Stimulated activated naive CD4-positive, alpha-beta T cell (primary cell): ENCODE results near the gene VWA1.
"Not testable (repeated sequence)": the region's sequence is repeated elsewhere in the genome, so short reads cannot be mapped to it uniquely, and the experiment has no call there.

ENCODE experiments used
- DNase-seq, 6 experiments: peaks; one replicate each; lab custom pipeline; 2025; lab: John Stamatoyannopoulos, UW

The VWA1 gene

DNA sequence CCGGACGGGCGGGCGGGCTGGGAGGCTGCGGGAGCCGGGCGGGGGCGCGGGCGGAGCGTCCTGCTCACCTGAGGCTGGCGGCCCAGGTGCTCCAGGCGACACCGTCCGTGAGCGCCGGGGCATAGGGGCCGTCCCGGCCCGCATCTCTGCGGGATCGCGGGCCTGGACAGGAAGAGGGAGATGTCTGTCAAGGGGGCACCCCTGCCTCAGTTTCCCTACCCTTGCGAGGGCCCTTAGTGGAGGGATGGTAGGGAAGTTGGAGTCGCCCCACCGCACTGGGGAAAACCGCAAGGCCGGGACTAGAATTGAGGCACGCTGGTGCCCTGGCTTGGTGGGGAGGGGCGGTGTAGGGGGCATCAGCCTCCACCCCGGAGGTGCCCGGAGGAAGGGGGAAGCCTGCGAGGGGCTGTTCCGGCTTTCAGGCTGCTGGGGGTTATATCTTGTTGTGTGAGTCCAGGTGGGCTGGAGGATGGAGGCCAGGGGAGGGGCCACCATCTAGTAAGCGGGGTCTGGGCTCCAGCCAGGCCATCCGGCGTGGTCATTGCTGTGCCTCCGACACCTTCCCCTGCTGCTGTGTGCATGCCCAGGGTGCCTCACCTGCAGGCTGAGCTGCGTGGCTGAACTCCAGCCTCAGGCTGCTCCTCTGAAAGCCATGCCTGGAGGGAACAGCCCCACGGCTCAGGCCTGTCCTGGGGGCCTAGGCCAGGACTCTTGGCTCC, 580 bp downstream of the VWA1 start:
- DNase-seq, result no peak

DNA sequence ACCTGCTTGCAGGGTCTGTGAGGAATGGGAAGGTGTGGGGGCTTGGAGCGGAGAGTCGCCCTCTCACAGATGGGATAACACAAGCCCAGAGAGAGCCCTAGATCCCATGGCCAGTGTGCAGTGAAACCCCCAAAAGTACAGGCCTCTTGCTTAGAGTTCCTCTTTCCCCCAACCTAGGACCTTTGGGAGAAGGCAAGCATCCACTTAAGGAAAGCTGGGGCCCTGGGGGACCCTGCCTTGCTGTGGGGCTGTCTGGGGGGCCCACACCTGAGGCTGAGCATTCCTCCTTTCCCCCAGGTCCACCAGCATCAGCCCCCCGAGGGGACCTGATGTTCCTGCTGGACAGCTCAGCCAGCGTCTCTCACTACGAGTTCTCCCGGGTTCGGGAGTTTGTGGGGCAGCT, 1.1 kb downstream of the VWA1 start:
- no peak for DNase-seq

DNA sequence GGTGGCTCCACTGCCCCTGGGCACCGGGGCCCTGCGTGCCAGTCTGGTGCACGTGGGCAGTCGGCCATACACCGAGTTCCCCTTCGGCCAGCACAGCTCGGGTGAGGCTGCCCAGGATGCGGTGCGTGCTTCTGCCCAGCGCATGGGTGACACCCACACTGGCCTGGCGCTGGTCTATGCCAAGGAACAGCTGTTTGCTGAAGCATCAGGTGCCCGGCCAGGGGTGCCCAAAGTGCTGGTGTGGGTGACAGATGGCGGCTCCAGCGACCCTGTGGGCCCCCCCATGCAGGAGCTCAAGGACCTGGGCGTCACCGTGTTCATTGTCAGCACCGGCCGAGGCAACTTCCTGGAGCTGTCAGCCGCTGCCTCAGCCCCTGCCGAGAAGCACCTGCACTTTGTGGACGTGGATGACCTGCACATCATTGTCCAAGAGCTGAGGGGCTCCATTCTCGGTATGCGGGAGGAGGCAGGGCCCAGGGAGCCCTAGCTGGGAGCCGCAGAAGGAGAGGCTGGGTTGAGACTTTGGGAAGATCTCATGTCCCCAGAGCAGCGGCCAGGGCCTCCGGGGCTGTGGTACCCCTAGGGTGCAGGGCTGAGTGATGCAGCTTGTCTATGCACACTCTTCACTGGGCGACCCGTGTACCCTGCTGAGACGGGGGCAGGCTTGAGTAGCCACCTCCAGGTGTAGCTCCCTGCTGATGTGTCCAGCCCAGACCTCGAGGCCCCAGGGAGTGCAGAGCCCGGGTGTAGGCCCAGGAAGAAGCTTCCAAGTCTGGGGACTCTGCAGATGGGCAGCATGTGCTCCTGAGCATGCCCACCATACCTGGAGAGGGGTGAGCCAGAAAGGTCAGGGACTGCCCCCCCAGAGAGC, 1.8 kb downstream of the VWA1 start:
- no peak for DNase-seq

DNA sequence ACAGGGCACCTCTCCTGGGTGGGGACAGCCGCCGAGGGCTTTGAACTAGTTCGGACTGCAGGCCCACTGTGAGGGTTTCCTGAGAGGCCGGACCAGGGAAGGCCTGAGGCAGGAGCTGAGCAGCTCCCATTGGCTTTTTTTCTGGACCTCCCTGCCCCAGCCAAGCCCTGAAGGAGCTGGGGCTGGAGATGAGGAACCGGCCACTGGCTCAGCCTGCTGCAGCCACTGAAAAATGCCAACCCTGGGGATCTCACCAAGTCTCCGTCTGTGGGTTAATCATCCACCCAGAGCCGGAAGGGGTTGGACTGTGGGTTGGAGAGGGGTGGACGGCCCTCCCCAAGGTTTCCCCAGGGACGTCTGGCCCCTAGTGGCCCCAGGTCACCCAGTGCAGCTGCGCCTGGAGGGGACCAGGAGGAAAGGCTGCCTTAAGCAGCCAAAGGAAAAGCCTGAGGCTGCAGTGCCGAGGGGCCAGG, 2.5 kb downstream of the VWA1 start:
- no peak for DNase-seq

DNA sequence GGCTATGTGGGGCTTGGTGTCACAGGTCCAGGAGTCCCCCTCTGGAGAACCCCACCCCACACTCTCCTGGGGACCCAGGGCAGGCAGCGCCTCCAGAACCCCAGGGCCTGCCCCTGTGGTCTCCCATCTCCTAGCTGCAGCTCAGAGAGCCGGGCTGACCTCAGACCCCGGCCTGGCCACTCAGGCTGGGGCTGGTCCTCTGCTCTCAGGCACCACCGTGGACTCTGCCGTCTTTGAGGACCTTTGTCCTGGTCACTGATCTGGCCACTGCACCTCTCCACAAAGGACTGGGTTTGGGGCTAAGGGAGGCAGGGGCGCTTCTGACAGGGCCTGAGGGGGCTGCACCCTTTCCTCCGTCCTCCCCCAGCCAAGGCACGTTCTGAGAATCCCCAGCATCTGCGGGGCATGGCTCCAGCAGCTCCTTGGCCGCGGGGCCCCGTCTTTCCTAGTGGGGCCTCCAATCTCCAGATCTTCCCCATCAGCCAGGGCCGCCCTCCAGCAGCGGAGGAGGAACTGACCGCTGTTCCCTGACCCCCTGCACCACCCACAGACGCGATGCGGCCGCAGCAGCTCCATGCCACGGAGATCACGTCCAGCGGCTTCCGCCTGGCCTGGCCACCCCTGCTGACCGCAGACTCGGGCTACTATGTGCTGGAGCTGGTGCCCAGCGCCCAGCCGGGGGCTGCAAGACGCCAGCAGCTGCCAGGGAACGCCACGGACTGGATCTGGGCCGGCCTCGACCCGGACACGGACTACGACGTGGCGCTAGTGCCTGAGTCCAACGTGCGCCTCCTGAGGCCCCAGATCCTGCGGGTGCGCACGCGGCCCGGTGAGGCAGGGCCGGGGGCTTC, 3.3 kb downstream of the VWA1 start:
- DNase-seq, result no peak

DNA sequence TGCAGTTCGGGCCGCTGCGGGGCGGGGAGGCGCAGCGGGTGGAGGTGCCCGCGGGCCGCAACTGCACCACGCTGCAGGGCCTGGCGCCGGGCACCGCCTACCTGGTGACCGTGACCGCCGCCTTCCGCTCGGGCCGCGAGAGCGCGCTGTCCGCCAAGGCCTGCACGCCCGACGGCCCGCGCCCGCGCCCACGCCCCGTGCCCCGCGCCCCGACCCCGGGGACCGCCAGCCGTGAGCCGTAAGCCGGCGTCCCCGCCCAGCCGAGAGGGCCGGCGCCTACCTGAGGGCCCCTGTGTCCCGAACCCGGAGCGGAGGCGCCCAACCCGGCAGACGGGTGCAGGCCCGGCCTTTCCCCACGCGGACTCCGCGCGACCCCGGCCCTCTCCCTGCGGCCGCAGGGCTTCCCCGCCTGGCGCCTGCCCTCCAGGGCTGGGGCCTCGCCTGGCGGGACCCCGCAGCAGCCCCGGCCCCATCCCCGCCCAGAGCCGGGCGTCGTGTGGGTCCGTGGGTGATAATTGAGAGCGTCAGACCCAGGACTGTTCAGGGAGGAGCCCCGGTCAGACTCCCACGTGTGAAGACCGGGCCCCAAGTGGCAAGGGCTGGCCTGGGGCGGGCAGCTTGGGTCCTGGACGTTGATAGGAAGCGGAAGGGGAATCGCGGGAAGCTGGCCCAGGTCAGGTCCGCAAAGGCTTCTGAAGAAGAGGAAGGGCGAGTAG, 4.2 kb downstream of the VWA1 start:
- no peak for DNase-seq

DNA sequence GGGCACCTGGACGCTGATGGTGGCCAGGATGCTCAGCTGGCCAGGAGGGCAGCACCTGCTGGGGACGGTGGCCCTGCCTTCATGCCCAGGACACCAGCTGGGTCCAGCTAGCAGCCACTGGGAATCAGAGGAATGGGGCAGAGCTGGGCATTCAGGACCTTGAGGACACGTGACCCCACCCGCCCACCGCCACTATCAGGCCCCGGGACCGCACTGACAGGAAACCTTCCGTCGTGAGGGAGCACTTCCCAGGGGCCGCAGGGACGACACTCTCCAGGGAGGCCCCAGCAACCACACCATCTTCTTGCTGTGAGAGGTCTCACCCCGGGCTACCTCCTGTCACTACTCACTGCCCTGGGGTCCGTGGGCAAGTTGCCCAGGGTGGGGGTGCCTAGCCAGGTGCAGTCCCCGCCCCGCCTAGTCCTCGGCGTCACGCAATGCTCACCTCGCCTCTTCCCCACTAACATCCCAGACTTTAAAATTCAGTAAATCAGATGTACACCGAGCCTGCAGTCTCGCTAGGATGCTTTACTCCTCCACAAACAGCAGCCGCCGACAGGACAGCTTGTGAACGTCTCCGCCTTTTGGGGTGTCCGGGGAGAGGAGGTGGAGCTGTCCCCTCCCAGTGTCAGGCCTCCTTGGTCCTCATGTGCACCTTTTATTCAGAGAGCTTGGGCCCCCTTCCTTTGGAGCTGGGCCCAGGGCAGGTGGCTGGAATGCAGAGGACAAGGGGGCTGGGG, 4.9 kb downstream of the VWA1 start:
- no peak for DNase-seq

DNA sequence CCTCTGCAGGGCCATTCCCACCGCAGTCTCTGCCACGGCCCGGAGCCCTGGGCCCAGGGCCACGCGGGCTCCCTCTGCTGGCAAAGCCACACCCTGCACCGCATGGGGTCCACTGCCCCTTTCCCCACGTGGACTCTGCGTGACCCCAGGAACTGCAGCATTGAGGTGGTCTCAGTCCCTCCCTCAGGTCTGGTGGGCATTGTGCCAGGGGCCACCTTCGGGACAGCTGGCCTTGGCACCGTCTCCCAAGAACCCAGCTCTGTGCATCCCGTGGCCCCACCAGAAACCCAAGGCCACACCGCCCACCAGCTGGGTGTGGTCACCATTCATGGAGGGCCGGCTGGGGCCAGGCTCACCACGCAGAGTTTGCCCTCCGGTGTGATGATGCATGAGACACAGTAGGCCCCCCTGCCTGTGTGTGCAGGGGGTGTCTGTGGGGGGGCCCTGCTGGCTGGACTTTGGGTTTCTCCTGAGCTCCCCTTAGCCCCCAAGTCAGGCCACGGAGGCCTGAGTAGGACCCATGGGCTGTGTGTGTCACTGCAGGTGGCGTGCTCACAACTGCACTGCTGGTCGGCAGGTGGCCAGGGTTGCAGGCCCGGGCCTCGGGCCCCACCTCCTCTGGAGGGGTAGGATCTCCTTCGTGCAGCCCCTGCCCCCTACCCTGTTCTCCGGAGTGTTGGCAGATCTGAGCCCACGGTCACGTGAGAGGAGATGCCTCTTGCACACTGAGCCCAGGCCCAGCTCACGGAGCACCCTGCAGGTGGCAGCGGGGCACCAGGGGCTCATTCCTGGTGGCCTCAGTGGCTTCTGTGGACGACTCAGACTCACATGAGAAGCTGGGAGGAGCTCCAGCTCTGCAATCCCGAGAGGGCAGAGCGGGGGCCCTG, 5.8 kb downstream of the VWA1 start:
- peak in 5 of 6 experiments; percentile 31 to 59 (median 37) for DNase-seq

DNA sequence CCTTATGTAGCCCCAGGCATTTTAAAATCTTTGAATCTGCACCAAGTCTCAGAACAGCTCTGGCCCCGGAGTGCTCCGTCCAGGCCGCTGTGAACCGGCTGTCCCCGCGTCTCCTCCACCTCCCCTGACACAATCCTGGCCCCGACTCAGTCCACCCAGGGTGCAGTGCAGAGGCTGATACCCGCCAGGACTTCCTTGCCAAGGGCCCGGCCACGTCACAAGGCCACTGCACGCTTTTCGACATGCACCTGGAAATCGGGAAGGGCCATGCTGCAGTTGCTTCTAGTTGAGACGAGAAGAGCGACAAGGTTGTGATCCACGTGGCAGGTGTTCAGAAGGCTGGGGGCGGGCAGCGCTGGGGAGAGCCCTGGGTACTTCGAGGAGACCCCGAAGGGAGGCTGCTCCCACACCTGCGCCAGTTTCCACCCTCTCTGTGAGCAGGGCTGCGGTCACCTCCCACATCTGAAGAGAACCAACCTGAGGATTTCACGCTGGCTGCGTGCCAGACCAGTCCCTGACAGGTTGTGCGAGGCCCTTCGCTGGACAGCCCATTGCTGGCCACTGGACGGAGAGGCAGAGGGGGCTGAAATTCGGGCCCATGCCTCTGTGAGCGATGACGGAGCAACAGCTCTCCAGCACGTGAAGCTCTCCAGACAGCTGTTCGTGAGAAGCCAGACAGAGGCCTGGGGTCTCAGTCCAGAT, 6.7 kb downstream of the VWA1 start:
- DNase-seq, result no peak

DNA sequence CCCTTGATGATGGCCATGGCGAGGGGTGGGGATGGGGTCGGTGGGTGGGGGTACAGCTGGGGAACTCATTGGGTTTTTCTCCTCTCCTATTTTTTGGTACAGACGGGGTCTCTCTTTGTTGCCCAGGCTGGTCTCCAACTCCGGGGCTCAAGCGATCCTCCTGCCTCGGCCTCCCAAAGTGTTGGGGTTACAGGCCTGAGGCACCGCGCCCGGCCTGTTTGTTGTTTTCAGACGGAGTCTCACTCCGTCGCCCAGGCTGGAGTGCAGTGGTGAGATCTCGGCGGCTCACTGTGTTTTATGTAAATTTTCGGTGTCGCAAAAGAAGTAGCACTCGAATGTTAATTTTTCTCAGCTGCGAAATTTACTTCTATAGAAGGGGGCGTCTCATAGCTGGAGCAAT, 11.1 kb downstream of the VWA1 start:
- not testable (repeated sequence) for DNase-seq

DNA sequence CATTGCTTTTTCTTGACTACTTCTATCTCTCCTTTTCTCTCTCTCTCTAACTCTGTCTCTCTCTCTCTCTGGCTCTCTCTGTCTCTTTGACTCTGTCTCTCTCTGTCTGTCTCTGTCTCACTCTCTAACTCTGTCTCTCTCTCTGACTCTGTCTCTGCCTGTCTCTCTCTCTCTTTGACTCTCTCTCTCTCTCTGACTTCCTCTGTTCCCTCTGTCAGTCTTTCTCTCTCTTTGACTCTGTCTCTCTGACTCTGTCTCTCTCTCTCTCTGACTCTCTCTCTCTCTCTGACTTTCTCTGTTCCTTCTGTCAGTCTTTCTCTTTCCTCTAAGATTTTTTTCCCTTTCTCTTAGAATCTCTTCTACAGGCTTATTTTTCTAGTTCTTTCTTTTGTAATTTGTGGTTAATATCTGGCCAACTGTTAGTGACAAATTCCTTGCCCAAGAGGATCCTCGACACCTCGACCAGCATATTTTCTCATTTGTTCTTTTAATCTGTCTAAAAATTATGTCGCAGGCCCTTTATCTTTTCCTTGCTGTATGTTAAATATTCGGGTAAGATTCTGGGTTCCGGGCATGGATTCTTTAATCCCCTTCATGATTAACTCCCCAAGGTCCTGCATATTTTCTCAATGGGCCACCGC, 13.7 kb downstream of the VWA1 start, which contains the start of gene ATAD3C:
Gene ATAD3C, plus strand, starts transcription at position 591 of the 641 bp plus-strand sequence. CDS start 995 bp downstream, outside the sequence.
- DNase-seq, result no peak

DNA sequence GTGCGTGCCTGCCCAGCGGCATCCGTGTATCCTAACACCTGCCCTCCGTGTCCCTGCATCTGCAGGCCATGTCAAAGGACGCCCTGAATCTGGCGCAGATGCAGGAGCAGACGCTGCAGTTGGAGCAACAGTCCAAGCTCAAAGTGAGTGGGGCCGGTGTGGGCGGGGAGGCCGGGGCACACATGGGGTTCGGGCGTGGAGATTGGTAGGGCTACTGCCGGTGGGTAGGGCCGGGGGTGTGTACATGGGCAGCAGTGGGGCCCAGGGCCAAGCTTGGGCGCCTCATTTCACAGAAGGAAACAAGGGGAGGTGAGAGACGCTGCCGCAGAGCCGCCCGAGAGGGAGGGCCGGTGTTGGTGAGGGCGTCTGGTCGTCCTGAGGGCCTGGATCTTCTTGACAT, 15.1 kb downstream of the VWA1 start:
- not testable (repeated sequence) for DNase-seq

DNA sequence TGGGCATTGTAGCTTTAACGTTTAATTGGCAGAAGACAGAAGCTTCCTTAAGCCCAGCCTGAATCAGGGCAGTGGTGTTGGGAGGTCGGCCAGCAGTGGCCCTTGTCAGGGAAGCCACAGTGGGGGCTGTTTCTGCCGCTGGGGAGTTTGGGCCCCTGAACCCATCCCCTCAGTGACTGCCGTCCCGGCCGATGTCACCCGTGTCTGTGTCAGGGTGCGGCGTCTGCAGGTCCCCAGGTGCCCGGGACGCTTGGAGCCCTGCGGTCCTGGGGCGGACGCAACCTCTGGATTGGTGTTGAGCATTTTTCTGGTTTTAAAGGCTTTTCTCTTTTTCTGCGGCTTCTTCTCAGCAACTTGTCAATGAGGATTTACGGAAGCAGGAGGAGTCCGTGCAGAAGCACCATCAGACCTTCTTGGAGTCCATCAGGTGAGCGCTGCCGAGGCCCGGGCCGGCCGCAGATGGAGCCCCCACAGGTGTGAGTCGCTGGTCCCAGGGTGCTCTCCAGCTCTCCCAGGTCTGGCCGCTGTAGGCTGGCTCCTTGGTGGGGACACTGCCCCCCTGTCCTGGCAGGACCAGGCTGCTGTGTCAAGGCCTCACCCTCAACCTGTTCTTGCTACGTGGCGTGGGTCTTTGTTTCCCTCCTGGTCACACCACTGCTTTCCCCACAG, 16.3 kb downstream of the VWA1 start:
- DNase-seq, result no peak

DNA sequence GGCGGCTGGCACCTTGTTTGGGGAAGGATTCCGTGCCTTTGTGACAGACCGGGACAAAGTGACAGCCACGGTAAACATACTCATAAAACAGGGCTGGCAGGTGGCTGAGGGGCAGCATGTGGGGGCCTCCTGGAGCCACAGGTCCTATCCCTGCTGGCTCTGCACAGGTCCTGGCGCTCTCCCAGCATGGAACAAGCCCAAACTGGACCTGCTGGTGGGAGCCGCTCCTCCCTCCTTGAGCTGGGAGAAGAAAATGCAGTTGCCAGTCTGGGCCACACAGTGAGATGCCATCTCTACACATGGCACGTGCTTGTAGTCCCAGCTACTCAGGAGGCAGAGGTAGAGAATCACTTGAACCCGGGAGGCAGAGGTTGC, 16.9 kb downstream of the VWA1 start:
- not testable (repeated sequence) for DNase-seq

DNA sequence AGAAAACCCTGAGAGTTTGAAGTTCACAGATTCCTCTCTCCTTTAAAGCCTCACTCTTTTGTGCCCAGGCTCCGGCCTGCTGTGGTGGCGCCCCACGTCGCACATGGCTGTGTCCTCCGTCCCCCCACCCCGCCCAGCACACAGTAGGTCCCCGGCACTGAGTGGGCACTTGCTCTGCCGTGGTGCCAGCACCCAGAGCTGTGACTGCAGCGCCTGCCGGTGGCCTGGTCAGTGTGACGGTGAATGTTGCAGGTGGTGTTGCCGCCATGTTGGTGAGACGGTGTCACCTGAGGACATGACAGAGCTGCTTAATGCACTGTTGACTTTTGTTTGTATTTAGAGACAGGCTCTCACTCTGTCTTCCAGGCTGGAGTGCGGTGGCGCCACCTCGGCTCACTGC, 17.4 kb downstream of the VWA1 start:
- DNase-seq, result no peak

DNA sequence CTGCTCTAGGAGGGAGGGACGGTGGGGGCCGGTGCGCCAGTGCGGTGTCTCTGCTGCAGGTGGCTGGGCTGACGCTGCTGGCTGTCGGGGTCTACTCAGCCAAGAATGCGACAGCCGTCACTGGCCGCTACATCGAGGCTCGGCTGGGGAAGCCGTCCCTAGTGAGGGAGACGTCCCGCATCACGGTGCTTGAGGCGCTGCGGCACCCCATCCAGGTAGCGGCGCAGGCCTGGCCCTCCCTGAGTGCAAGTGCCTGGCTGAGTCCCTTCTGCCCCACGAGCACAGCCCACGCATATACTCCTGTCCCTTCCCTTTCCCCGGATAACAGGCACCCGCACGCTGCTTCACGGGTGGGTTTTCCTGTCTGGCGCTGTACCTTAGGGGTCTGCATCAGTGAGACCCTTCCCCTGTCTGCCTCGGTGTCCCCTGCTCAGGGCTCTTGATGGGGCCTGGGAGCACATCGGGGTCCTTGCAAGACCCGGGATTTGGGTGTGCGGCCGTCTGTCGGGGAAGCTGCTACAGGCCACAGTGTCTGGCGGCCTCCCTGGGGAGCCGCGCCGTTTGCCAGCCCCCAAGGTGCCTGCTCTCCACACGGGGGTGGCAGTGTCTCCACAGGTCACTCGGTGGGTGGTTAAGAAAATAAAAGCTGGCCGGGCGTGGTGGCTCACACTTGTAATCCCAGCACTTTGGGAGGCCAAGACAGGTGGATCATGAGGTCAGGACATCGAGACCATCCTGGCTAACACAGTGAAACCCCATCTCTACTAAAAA, 19.0 kb downstream of the VWA1 start:
- DNase-seq, result not testable (repeated sequence)

DNA sequence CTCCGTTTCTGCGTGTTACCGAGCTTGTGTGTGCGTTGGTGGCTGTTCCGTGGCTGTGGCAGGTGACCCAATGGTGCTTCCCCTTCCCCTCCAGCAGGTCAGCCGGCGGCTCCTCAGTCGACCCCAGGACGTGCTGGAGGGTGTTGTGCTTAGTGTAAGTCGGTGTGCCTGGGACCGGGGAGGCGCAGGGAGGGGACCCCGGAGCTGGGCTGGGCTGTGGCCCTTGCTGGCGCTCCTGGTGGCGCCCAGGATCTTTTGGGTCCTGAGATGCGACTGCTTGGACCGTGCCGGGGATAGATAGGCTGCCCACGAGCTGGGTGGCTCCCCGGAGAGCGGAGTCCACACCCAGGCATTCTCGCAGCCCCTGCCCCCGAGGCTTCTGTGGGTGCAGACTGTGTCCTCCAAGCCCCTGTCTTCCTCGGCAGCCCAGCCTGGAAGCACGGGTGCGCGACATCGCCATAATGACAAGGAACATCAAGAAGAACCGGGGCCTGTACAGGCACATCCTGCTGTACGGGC, 19.9 kb downstream of the VWA1 start:
- DNase-seq, result no peak
